ENCODE results near the gene JUNB.

JUNB gene

DNA sequence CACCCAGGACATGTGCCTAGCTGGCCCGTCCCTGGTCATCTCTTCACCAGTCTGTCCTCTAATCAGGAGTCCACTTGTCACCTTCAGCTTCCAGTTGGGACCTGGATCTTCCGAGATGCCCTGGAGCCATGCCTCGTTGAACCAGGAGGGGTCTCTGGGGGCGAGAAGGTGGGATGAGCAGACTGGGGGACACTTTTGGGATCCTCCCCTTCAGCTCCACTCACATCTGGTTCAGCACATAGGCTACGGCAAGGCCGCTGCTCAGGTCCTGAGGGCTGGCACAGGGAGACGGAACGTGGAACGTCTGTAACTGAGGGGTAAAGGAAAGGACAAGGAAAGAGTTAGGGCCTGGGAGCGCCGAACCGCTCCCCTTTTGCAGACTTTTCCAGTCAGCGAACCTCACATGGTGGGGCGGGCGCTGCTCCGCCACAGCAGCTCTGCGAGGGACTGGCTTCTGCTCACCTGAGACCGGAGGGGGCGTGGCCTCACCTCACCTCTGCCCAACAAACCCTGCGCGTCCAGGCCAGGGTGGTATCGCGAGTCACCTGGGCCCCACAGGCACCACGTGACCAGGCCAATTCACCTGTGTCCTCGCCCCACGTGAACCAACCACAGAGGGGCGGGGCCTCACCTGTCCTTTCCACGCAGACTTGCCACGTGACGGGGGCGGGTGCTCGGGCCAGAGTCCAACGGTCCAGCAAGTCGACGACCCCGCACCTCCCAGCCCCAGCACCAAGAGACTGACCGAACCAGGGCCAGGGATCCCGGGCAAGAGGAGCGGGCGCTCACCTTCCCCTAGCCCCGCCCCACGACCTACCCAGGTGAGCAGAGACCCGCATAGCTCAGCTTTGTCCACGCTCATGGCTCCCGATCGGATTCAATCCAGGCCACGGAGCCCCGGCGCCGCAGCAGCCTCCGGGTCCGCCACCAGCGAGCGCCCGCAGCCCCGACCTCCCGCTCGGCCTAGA, 16.4 kb upstream of the JUNB start, which contains the start of gene HOOK2:
Gene HOOK2, minus strand, starts transcription at position 965 of the 968 bp plus-strand sequence. Its CDS starts 103 bp downstream, at position 862.
- DNase-seq (ENCODE audit: low read depth), result peak; percentile 40

DNA sequence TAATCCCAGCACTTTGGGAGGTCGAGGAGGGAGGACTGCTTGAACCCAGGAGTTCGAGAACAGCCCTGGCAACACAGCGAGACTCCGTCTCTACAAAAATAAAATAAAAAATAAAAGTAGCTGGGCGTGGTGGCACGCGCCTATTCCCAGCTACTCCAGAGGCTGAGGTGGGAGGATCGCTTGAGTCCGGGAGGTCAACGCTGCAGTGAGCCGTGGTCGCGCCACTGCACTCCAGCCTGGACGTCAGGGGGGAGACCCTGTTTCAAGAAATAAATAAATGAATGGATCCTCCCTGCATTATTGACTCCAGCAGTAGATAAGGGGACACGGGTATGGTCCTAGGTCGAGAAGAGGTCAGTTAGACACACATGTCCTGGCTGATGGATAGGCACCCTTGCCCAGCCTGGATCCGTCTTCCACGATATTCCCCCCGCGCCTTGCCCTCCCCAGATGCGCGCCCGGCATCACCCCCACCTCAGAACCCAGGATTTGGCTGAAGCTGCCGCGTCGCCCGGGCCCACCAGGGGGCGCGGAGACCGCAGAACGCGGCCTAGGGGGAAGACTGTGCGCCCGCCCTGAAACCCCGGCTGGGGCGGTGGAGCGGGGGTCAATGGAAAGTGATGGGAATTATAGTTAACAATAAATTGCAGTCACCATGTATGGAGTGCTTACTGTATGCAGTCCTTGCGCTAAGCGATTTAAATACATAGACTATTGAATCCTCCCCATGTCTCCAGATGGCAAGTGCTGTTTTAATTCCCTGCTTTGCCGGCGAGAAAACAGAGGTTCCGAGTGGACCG, 13.9 kb upstream of the JUNB start:
- peak; percentile 56 for DNase-seq (ENCODE audit: low read depth)

DNA sequence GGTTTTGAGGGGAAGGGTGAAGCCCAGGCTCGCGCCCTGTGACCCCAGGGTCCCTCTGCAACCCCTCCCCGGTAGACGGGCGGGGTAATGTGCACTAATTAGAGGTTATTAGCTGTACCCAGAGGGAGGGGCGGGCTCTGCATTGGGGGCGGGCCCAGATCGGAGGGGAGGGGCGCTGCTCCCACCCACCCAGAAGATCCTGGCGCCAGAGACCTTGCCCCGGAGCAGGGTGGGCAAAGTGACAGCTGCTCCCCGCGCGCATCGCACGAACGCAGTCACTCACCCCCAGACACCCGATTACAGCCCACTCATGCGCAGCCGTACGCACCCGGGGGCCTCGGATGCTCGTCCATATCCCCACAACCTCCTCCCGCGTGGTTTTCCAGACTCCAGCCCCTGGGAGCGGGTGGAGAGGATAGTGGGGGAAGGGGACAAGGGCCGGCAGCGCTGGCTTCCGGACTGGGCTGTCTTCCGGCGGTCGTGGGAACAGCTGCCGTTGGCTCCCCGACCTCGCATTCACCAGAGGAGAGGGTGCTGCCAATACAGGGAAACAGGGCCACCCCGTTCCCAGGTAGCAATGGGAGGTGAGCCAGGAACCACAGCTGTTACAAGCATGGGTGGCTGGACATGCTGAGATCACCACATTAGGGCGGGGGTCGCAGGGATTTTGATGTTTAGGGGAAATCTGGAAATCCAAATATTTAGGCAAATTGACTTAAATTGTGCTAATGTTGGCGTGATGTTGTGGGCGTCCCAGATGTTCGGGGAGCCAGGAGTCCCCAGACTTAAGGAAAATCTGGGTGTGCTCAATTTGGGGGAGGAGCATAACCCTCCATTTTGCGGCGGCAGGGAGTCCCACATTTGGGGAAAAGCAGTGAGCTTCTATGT, 13.0 kb upstream of the JUNB start:
- DNase-seq (ENCODE audit: low read depth), result peak; percentile 47

DNA sequence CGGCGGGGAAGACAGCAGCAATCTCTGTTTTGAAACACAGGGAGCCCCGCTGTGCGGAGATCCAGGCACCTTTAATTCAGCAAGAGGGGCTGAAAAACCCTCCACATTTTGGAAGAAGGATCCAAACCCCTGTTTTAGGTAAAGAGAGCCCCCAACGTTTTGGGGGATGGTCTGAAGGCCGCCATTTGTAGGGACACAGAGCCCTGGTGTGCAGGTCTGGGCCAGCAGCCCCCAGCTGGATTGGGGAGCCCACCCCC, 12.5 kb upstream of the JUNB start:
- no peak for DNase-seq (ENCODE audit: low read depth)

DNA sequence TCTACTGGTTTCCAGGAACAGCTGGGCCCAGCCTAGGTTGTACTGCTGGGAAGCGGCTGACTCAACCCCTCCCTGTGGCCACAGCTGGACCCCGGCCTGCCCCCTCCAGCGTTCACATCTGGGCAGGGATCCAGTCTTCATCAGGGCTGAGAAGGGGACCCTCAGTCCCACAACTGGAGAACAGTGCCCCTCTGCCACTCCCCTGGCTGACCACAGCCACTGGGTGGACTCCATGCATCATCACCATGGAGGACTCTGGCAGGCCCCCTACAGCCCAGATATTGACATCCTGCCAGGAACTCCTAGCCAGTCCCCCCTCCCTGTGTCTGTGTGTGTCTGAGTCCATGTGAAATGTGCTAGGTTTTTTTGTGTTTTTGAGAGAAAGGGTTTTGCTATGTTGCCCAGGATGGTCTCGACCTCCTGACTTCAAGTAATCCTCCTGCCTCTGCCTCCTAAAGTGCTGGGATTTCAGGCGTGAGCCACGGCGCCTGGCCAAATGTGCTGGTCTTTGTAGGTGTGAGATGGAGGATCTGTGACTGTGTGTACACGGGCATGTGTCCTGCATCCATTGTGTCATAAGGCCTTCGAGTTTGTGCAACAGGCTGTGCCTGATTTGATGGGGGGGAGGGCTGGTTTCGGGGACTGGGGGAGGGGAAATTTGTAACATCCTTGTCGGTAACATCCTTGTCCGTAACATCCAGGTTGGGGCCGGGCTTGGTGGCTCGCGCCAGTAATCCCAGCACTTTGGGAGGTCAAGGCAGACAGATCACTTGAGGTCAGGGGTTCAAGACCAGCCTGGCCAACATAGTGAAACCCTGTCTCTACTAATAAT, 11.9 kb upstream of the JUNB start:
- no peak for DNase-seq (ENCODE audit: low read depth)

DNA sequence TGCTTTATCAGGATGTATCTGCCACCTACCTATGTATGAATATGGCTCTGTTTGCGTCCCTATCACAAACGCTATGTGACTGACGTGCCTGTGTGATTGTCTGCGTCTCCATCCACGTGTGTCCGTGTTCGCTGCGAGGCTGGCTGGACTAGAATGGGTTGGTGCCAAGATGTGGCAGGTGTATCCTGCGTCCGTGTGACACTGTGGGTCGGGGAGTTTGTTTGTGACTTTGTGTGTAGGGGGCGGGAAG, 9.2 kb upstream of the JUNB start:
- DNase-seq (ENCODE audit: low read depth), result no peak

DNA sequence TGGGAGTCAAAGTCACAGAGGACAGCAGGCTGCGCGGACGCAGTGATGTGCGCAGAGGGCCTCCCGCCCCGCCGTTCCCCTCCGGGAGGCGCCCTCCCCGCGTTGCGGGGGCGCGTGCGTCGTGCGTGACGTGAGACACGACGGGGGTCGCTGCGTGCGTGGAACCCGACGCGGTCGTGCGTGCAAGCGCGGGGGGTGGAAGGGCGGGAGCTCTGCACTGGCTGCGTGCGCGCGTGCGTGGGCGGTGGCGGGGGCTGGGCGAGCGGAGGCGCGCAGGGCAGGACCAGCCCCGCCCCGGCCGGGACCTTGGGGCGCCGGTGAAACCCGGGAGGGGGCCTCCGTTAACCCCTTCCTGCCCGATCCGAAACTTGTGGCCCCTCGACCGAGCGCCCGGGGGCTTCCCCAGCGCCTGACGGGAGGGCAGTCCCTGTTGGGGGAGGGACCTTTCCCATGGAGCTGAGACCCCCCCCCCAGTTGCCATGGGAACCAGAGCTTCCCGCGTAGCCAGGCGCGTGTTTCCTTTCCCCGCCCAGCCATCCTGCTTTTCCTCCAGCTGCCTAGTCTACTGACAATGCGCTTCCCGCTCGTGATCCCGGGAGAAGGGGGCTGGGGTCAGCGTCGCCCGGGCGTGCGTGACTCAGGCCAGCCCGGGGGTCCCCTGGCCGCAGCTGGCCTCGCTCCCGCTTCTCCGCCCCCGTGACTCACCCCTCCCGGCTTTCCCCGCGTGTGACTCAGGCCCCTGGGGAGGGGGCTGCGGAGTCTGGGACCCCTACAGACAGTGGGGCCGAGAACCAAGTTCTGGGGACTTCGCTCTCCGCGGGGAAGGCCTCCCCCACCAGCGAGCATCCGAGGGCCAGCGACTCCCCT, 8.6 kb upstream of the JUNB start:
- peak; percentile 95 for DNase-seq (ENCODE audit: low read depth)

DNA sequence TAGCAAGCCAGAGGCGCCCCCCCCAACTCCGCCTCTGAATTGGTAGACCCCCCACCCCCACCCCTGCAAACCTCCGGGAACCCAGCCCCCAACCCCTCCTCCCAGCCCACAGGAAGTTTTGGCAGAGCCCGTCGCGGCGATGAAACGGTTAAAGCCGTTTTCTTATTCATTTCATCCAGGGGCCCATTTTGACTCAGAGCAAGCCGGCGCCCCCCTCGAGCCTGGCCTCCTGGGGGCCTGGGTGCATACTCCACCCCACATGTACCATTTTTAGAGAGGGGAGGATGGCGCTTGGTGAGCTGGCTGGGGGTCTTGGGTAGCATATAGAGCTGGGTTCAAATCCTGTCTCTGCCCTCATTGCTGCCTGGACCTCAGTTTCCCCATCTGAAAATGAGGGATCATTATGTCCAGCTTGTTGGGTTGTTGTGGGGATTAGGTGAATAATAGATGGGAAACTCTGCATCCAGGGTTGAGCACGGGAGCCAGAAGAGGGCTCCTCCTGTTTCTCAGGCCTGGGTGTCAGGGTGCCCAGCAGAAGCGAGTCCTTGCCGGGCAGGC, 7.9 kb upstream of the JUNB start:
- DNase-seq (ENCODE audit: low read depth), result no peak

DNA sequence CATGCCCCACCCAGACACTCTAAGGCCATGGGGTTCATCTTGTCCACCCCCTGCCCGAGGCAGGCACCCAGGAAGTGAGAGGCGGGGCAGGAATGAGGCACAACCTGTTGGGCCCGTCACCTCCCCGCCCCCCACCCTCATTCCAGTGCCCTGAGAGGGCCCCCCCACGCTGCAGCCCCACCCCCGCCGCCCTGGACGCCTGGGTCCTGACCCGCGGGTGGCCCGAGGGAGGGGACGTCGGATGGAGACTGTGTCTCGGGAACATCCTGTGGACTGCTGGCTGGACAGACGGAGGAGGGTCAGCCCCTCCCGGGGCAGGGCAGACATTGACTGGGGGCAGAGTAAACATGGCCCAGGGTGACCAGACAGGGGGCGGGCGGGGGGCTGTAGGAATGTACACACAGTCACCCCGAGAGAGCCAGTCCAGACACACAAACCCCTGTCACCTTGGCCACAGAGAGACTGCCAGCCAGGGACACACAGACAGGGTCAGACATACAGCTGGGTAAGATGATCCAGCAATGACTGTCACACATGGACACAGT, 7.4 kb upstream of the JUNB start:
- DNase-seq (ENCODE audit: low read depth), result no peak

DNA sequence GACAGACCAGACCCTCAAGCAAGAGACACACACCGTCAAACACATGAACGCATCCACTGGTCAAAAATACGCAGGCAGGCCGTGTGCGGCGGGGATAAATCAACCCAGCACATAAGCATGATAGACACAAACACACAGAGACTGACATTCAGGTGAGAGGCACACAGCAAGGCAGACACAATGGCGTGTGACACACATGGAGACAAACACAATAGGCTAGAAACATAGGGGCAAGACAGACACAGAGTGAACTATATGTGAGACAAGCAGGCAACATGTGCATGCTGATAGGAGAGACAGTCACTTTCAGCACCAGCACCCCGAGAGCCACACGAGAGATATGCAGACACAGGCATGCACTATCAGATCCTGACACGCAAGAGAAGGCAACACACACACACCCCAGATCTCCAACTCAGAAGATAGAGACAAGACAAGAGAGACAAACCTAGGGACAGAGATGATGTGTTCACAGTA, 6.9 kb upstream of the JUNB start:
- no peak for DNase-seq (ENCODE audit: low read depth)

DNA sequence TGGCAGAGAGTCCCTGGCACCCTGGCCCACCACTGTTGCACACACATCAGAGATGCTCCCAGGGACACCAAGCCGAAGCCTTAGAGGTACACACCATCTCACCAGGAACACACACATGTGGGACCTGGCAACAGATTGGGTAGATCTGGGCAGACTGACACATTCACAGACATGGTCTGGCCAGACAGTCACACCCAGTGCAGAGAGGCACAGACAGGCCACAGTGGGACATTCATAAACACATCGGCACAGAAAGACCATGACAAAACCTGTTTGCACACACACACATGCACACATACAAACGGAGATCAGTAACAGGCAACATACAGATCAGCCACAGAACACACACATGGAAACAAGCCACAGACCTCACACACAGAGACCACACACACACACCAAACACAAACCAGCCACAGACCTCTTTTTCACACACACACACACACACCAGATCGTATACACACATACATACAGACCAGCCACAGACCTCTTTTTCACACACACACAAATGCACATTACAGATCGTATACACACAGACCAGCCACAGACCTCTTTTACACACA, 6.3 kb upstream of the JUNB start:
- peak; percentile 37 for DNase-seq (ENCODE audit: low read depth)

DNA sequence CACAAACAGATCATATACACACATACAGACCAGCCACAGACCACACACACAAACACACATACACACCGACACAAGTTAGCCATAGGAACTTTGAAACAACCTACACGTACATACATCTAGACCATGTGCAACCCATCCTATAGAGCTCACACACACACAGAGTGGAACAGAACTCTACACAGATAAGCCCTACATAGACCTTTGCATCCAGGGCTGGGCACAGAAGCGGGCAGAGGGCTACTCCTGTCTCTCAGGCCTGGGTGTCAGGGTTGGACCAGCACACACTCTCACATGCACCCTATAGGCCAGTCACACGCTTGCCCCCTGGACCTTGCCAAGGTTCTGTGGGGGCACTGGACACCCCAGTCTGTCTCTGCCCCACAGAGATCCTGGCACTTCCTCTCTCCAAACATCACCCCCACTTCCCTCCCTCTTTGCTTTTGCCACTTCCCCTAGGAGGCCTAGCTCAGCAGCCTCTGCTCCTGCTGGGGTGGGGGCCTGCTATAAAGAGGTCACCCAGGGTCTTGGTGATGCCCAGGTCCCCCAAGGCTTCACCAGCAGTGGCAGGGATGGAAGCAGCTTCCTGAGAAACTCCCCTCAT, 5.8 kb upstream of the JUNB start:
- DNase-seq (ENCODE audit: low read depth), result no peak

DNA sequence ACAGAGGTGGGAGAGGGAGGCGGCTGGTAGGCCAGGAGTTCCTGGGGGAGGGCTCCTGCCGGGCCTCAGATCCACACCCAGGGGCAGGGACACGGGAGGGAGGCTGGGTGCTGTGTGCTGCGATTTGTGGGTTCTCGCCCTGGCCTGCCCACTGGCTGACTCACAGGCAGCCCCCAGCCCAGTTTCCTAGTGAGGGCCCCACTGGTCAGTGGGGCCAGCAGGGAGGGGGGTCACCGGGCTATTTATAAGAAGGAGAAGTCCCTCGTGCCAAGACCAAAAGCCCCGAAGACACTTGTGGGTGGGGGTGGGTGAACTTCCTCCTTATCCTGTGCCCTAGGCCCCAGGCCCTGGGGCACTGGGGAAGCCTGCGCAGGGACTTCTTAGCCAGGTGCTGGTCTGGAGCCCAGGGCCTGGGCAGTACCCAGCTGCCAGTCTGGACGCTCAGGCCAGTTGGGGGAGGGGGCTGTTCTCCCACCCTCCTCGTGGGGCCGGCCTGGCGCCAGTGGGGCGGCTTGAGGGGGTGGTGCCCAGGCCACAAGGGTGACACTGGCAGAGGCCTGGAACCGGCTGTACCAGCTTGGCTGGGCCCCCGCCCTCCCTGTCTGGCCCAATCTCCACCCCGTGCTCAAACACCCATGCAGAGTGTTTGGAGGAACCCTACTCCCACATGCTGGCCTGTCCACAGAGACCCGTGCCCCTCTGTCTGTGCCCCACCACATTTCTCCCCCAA, 5.0 kb upstream of the JUNB start:
- no peak for DNase-seq (ENCODE audit: low read depth)

DNA sequence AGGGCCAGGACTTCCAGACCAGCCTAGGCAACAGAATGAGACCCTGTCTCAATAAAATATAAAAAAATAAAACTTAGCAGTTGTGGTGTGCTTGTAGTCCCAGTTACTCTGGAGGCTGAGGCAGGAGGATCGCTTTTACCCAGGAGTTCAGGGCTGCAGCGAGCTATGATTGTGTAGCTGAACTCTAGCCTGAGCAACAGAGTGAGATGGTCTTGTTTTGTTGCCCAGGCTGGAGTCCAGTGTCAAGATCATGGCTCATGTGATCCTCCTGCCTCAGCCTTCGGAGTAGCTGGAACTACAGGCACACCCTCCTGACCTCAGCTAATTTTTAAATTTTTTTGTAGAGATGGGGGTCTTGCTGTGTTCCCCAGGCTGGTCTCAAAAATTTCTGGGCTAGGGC, 4.3 kb upstream of the JUNB start:
- no peak for DNase-seq (ENCODE audit: low read depth)

DNA sequence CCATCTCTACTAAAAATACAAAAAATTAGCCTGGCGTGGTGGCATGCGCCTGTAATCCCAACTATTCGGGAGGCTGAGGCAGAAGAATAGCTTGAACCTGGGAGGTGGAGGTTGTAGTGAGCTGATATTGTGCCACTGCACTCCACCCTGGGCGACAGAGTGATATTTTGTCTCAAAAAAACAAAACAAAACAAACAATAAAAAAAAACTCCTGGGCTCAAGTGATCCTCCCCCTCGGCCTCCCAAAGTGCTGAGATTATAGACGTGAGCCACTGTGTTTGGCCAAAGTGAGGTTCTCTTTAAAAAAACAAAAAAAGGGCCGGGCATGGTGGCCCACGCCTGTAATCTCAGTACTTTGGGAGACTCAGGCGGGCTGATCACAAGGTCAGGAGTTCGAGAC, 3.8 kb upstream of the JUNB start:
- DNase-seq (ENCODE audit: low read depth), result no peak

DNA sequence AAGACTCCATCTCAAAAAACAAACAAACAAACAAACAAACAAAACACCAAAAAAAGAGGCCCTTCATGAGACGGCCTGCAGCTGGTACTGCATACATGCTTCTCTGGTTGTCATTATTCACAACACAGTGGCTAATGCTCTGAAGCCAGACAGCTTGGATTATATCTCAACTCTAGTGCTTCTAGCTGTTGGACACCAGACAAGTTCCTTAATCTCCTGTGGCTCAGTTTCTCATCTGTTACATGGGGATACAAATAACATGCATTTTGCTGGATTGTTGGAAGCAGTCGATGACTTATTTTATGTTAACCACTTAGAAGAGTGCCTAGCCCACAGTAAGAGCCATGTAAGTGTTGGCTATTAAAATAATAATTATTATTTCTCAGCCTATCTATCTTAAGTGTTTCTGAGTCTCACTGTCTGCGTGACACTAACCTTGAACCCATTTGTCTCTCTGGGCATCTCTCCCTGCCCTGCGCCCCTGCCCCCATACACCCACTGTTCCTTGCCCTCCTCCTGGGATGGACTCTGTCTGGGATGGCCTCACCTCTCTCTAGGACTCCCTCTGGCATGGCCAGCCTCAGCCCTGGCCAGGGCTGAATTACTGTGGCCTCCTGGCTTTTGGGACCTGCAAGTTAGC, 3.1 kb upstream of the JUNB start:
- DNase-seq (ENCODE audit: low read depth), result no peak

DNA sequence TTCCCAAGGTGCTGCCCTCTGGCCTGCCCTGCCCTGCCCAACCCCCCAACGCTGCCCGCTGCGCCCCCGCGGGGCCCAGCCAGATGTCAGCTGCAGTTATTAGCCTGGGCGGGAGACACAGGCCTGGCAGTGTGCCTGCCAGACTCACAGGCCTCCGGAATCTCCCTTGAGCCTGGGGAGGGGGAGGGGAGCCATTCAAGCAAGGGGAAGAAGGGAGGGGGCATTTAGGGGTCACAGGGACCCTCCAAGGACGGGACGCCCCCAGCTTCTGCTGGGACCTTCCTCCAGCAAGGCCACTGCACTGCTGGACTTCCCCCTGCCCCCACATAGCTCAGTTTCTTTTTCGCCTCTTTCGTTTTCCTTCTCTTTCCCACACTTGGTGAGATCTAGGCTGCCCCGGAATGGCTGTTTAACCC, 2.6 kb upstream of the JUNB start:
- DNase-seq (ENCODE audit: low read depth), result peak; percentile 61
